ACHN (cell line): ENCODE data around the gene CD99L2.

Experiments used
- DNase-seq: peaks from one replicate; pipeline ENCODE4 v3.0.0-alpha.2; 2015
- in situ Hi-C: cut with HindIII; loops from 2 replicates; pipeline ENCODE4 v1.10.0; 2017; ENCODE audit warnings: low sequenced_read_pairs, low pct_ligation_motif_present, low pct_unique_long_range_greater_than_20kb

Gene CD99L2

DNA sequence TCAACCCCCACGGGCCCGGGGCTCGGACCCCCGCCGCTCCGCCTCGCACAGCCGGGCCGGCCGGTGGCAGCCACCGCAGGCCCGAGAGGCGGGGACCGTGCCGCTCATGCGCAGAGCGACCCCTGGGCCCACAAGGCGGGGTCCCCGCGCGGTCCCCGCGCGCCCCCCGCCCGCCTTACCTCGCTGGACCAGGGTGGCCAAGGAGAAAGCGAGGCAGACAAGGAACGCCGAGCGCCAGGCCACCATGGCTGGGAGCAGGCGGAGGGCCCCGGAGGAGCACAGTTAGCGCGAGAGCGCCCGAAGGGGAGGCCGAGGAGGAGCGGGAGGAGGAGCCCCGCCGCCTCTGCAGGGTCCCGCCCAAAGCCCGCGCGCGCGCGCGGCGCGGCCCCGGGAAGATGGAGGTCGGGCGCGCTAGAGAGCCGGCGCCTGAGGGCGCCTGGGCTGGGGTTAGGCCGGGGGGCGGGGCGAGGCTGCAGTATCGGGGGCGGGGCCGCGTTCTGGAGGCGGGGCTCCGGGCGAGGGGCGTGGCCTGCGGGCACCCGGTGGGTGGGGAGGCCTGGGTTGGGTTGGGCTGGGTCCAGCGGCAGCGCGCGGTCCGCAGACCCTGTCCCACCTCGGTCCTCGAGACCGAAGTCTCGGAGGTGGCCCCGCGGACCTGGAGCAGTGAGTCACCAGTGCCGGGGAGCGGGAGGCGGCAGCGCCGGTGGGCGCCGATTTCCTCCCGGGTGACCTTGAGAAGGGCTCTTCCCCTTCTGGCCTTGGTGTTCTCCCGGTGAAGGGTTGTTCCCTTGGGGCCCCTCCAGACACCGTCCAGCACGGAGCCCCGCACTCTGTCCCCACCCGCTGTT lies at the start of gene CD99L2:
Gene CD99L2, minus strand, starts transcription at position 326 of the 848 bp plus-strand sequence. Its CDS starts 80 bp downstream, at position 246.
- in situ Hi-C loops: no loop called here
- peak; percentile 79 for DNase-seq

DNA sequence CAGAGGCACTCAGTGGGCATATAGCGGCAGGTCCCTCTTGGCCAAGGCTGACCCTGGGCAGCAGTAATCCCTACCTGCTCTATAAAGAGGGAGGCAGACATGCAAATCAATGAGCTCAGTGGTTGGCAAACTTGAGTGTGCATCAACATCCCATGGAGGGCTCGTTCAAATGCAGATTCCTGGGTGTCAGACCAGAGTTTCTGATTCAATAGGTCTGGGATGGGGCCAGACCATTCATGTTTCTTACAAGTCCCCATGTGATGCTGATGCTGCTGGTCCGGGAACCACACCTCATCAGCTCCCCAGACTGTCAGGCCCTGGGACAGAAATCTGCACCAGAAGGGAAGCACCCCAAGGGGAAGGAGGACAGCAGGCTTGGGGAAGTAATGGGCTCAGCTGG lies 45.8 kb upstream of the CD99L2 start:
- in situ Hi-C loops: no loop called here
- DNase-seq: no peak

DNA sequence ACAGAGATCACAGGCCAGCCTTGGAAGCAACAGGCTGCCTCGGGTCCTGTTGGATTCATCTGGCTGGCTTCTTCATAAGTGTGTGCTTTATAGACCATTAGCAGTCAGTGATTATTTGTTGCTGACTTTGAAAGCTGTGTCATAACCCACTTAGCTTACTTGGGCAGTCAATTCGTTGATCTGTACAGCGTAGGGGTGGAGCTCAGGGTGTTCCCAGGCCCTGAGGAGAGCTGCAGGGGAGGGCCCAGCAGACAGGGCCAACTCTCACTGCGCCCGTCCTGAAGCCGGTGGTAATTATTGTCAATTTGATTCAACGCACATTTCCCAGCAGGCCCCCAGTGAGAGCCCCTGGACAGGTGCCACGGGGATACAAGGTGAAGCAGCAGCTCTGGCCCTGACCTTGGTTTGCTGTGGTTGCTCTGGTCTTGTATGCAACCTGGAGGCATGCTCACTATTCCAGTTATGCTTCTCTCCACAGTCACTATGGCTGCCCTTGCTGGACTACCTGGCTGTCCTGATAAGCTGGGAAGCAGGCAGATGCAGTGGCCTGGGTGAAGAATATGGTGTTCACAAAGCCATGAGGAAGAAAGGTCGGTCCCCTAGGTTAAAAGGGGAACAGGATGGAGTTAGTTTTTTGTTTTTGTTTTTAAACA lies 44.6 kb upstream of the CD99L2 start:
- in situ Hi-C loops: no loop called here
- DNase-seq: no peak

- in situ Hi-C loops: no loop called here
- no peak for DNase-seq
These were observed 43.1 kb upstream of the CD99L2 start for GRCh38 chrX:150941580-150941979.

DNA sequence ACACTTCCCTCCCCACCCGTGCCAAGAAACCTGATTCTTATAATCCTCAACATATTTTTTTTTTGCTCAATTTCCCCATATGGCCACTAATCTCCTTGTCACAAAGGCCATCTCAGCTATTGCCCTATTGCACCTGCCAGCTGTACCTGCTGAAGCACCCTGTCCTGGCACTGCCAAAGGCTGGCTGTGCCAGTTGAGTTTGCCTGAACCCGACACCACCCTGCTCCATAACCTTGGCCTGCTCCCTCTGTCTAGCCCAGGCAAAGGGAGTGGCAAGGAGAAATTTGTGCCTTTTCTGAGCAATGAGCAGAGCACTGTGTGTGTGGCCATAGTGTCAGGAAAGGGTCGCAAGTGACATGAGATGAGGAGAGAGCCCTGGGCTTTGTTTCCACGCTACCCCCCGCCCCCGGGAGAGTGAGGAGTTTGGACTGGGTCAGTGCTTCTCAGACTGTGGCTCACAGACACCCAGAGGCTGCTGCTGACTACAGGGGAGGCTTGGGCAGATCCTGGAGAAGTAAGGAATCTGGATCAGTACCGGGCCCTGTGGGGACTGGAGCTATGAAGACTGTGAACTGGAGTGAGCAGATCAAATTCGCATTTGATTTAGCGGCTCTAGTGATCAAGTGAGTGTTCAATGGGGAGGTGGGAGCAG lies 42.5 kb upstream of the CD99L2 start:
- in situ Hi-C loops: no loop called here
- DNase-seq: no peak

DNA sequence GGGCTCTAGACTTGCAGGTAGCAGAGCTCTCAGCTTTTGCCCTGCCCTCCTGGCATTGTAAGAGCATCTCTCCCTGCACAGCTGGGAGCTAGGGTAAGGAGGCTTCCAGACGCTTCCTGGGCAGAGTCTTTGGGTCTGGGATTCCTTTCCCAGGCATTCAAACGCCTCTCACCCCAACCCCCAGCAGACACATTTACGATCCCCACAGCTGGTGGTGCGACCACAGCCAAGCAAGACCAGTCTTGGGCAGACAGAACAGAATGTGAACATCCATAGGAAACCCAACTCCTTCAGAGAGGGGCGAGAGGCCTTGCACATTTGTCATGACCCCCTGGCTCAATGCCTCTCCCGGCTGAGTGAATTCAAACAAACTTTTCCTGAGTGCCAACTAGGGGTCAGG lies 38.1 kb upstream of the CD99L2 start:
- DNase-seq: no peak
- in situ Hi-C loops: no loop called here

DNA sequence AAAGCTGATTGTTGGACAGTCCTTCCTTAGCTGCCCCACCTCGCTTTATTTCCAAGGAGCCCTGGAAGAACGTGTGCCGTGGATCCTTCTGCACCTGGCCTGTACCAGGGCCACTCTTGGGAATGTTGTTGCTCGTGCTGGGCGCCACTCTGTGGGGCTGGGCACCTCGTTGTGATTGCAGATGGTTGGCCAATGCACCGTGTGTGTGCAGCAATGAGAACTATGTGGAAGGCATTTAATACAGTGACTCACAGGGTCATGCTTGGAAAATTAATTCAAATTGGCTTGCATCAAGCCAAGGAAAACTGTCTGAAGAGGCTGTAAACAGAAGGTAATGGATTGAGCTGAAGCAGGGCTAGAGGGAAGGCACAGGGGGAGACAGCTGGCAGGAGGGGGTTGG lies 37.0 kb upstream of the CD99L2 start:
- peak; percentile 34 for DNase-seq
- in situ Hi-C loops: no loop called here

- in situ Hi-C loops: no loop called here
- DNase-seq: peak; percentile 43
These were observed 36.0 kb upstream of the CD99L2 start for GRCh38 chrX:150934453-150934852.

GRCh38 chrX:150933945-150934350 lies 35.5 kb upstream of the CD99L2 start:
- in situ Hi-C loops: no loop called here
- no peak for DNase-seq

DNA sequence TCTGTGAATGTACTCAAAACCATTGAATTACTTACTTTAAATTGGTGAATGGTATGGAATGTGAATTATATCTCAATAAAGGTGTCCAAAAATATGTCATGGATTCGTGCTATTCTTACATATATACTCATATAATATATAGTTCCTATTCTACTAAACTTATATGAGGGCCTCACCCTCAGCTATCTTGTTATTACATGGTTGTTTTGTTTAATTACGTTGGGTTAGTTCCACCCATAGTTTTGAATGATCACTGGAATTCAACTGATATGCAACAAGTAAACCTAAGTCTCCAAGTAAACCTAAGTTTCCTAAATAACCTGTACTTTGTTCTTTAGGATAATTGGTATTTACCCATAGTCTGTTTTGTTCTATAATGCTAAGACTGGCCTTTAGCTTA lies 30.6 kb upstream of the CD99L2 start:
- in situ Hi-C loops: no loop called here
- DNase-seq: no peak

- DNase-seq: no peak
- in situ Hi-C loops: no loop called here
These were observed 28.3 kb upstream of the CD99L2 start for GRCh38 chrX:150926791-150927190.

GRCh38 chrX:150926304-150926703 lies 27.8 kb upstream of the CD99L2 start:
- DNase-seq: no peak
- in situ Hi-C loops: no loop called here

- DNase-seq: no peak
- in situ Hi-C loops: no loop called here
These were observed 20.9 kb upstream of the CD99L2 start for GRCh38 chrX:150919401-150919800.

- DNase-seq: no peak
- in situ Hi-C loops: no loop called here
These were observed 15.0 kb upstream of the CD99L2 start for GRCh38 chrX:150913511-150913910.

DNA sequence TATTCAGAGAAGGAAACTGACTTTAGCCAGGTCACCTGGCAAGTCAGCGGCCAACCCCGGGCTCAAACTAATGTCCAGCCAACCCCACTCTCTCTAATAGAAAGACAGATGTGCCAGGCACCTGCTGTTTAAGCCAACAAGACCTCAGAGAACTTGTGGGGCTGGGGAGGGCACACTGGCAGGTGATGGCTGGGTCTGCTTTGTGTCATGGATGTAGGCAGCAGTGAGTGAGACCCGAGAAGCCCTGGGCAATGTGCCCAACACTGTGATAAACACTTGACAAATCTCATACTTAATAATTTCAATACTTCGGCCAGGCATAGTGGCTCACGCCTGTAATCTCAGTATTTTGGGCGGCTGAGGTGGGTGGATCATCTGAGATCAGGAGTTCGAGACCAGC lies 9.0 kb upstream of the CD99L2 start:
- in situ Hi-C loops: no loop called here
- DNase-seq: no peak

DNA sequence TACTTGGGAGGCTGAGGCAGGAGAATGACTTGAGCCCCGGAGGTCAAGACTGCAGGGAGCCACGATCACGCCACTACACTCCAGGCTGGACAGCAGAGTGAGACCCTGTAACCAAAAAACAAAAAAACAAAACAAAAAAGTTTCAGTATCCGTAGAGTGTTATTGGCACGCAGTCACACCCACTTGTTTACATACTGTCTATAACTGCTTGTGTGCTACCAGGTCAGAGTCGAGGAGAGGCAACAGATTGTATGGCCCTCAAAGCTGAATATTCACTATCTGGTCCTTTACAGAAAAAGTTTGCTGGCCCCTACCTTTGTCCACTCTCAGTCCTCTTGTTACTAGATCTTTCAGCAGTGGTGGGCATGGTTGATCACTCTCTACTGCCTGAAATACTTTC lies 8.2 kb upstream of the CD99L2 start:
- in situ Hi-C loops: no loop called here
- no peak for DNase-seq

GRCh38 chrX:150905293-150905692 lies 6.8 kb upstream of the CD99L2 start:
- in situ Hi-C loops: no loop called here

GRCh38 chrX:150903110-150903508 lies 4.6 kb upstream of the CD99L2 start:
- no peak for DNase-seq
- in situ Hi-C loops: no loop called here

More at GRCh38 chrX:150905293-150905692, 6.8 kb upstream of the CD99L2 start:
- DNase-seq: no peak

- in situ Hi-C loops: no loop called here
- DNase-seq: no peak
These were observed 4.1 kb upstream of the CD99L2 start for GRCh38 chrX:150902434-150903109.
